ENCODE results near the gene NCOA7.

NCOA7 gene

GRCh38 chr6:125814481-125814880, 23.7 kb downstream of the NCOA7 start:
- DNase-seq, result no peak

- DNase-seq, result no peak
Measured at GRCh38 chr6:125815080-125815910, 24.5 kb downstream of the NCOA7 start.

DNA sequence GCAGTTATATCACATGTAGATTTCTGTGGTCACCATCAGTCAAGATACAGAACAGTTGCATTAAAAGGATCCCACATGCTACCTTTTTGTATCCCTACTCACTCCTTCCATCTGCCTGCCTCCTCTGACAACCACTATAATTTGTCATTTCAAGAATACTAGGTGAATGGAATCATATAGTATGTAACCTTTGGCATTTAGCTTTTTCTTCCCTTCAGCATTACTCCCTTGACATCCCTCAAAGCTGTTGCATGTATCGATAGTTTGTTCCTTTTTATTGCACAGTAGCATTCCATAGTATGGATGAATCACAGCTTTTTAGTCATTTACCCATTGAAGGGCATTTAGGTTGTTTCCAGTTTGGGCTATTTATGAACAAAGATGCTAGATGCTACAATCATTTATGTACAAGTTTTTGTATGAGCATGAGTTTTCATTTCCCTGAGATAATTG, 26.1 kb downstream of the NCOA7 start:
- no peak for DNase-seq

DNA sequence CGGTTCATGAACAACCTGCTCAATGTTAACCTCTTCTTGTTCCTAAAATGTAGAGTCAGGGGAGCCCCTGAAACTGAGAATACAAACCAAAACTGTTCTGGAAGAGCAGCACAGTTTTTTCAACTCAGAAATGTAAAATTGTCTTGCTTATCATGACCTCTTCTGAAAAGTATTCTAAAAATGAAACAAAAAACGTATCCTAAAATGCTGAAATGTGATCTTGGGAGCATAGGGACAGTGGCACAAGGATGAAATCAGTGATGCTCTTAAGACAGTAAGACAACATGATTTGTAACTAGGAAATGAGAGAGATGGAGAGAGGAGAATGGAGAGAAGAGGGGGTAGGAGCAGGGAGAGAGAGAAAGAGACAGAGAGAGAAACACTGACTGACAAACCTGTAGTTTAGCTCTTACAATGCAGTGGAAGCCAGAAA, 27.5 kb downstream of the NCOA7 start:
- no peak for DNase-seq

DNA sequence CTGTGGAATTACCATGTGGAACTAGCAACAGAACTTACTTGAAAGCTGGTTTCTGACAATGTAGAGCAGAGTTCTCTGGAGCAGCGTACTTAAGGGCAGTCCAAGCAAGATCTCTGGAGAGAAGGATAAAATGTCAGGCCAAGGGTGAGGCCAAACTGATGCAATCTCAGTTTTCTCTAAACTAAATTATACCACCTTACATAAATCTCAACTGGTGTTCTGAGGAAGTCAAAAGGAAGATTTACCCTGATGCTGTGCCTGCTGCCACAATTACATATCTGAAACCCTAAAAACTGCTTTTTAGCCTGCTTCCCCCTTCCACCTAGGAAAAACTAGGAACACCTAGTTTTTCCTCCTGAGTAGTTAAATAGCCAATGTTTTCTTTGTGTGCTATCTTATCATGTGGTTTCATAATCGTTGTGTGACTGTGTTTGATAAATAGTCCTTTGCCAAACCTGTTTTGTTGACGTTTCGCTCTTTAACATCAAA, 28.1 kb downstream of the NCOA7 start:
- DNase-seq, result no peak

DNA sequence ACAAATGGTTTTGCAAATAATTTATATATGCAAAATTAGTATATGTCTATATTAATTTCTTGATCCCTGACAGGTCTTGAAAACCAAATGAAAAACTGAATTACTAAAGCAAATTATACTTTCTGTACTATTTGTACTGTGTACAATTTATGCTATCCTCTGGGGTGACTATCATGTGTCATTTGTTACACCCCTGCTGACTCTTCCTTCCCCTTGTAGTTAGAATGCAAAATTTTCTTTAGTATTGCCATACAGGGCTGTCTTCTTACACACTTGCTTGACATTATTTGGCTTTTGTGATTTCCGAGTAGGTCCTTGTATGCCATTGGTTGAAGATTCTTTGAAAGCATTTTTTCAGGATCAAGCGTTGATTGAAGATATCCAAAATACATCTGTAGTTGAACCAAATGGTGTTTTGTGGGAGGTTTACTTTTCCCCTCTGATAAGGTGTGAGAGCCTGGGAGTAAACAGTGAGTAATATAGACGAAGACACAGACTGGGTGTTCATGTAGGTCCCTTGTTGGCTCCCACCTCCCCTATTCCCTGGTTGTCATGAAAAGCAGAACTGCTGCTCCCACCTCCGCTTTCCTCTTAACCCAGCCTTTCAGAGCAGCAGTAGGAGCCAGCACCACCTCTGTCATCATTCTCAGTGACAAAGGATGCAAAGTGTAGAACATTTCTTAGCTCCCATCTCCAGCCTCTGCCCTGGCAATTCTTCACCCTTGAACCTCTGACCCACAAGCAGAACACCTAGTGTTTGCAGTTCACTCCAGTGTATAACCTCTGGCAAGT, 29.0 kb downstream of the NCOA7 start:
- DNase-seq, result no peak

- DNase-seq, result peak; percentile 44
Measured at GRCh38 chr6:125821825-125822281, 31.1 kb downstream of the NCOA7 start.

DNA sequence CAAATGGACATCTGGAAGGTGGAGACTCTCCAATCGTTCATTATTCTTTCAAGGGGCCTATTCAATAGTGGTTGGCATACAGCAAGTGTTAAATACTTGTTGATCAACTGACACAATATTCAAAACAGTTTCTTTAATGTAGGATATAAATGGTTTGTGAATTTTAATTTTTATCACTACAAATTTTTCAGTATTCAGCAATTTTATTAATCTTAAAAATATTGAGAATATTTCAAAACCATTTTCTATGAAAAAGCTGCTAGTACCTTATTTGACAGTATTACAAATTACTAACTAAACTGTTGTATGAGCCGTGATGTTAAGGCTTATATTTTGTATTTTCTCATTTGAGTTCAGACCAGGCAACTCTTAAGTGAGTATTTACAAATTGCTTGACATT, 32.4 kb downstream of the NCOA7 start:
- DNase-seq, result no peak

DNA sequence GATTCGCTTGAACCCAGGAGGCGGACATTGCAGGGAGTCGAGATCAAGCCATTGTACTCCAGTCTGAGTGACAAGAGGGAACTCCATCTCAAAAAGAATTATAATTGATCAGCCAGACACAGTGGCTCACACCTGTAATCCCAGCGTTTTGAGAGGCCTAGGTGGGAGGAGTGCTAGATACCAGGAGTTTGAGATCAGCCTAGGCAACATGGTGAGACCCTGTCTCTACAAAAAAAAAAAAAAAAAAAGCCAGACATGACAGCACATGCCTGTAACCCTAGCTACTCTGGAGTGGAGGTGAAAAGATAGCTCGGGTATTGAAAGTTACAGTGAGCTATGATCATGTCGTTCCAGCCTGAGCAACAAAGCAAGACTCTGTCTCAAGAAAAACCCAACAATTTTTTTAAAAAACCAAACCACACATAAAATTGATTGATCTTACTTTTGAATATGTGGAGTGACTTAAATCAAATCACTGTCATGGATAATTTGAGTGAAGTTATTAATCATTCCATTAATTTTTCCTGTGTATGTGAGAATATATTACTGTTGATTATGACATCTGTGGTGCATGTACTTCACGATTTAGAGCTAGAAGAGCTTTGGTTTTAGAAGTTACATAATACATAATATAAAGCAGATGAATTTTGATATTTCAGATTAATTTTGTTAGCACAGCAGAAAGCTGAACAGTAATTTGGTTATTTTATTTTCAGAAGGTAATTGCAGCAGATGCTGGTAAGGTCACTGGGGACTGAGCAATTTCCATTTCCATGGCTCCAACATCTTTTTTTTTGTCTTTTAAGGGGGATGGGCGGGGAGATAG, 34.4 kb downstream of the NCOA7 start:
- DNase-seq, result no peak

GRCh38 chr6:125826695-125827463, 36.1 kb downstream of the NCOA7 start:
- no peak for DNase-seq

GRCh38 chr6:125827788-125828320, 37.1 kb downstream of the NCOA7 start:
- no peak for DNase-seq

- no peak for DNase-seq
Measured at GRCh38 chr6:125828476-125829039, 37.8 kb downstream of the NCOA7 start.

- no peak for DNase-seq
Measured at GRCh38 chr6:125829433-125829832, 38.7 kb downstream of the NCOA7 start.

DNA sequence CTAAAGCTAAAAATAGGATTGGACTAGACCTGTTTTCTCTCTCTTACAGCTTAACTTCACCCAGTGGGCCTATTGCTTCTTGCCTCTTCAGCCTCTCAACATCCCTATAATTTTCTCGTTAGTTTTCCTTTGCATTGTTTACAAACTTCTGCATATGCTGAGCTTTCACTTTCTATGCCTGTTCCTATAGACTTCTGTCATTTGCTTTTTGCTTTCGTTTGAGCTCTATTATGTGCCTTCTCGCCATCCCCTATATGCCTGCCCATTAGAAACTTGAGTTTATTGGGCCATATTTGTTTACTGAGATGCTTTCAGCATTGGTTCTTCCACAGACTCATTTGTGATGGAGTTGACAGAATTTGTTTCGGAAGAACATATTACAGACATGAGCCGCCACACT, 40.9 kb downstream of the NCOA7 start:
- no peak for DNase-seq

GRCh38 chr6:125832391-125833117, 41.8 kb downstream of the NCOA7 start:
- DNase-seq, result no peak

DNA sequence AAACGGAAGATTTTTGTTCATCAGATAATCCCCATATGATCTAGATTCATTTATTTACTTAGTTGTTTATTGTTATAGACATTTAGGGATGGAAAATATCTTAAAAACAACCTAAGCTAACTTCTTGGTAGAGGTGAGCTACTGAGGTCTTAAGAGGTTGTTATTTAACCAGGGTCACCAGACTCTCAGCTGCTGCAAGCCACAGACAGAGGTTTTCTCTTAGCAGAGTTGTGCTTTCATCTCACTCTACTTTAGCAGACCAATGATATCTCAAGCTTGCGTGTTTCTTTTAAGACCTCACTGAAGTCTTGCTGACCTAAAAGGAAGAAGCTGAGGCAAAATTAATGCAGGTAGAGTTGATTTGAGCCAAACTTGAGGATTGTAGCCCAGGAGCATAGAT, 43.6 kb downstream of the NCOA7 start:
- no peak for DNase-seq

- no peak for DNase-seq
Measured at GRCh38 chr6:125835221-125835744, 44.5 kb downstream of the NCOA7 start.

DNA sequence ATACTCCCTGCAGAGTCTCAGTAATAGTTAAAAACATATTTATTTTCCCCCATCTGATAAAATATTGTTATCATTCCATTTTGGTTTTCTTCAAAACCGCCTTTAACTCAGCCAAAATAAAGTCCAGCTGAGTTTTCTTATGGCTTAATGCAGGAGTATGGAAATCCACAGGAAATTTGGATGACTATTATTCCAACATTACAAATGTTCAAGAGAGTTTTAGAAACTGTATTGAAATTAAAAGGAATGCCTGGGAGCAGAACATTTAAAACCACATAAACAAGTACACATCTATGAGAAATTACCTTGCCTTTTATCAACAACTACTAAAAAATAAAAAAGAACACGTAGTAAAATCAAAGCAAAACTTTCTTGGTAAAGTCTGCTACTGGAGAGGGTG, 45.7 kb downstream of the NCOA7 start:
- DNase-seq, result no peak

- DNase-seq, result no peak
Measured at GRCh38 chr6:125839471-125839870, 48.7 kb downstream of the NCOA7 start.

GRCh38 chr6:125839879-125840278, 49.1 kb downstream of the NCOA7 start:
- no peak for DNase-seq
